Osteoblast (primary cell): ENCODE data around the gene CD38. TPM values are rescaled to one million over a fixed set of nuclear protein-coding genes. Genes with fewer than 3 reads are reported as not detected.
"Not testable (repeated sequence)": the region's sequence is repeated elsewhere in the genome, so short reads cannot be mapped to it uniquely, and the experiment has no call there.

Experiments used
- DNase-seq: peaks from one replicate; pipeline ENCODE4 v3.0.0; 2011; ENCODE audit warnings: low spot score, mixed read lengths; ENCODE audit not compliant: insufficient read length; ENCODE audit errors: missing footprints
- H2AFZ ChIP-seq: 2 replicates; pipeline ENCODE4 v1.6.0; 2011; ENCODE audit warnings: mild to moderate bottlenecking, low read length
- H3K27ac ChIP-seq: 2 replicates; pipeline ENCODE4 v1.5.1; 2011; ENCODE audit warnings: mild to moderate bottlenecking, low read depth, low read length, moderate library complexity
- H3K27me3 ChIP-seq: 2 replicates; pipeline ENCODE4 v1.6.0; 2012; ENCODE audit warnings: mild to moderate bottlenecking, control low read depth, inconsistent platforms, low read length, moderate library complexity; ENCODE audit not compliant: insufficient read depth
- H3K36me3 ChIP-seq: 2 replicates; pipeline ENCODE4 v1.5.1; 2011; ENCODE audit warnings: mild to moderate bottlenecking, low read length, control low read depth, moderate library complexity; ENCODE audit not compliant: insufficient read depth
- H3K4me1 ChIP-seq: 2 replicates; pipeline ENCODE4 v1.5.1; 2011; ENCODE audit warnings: mild to moderate bottlenecking, low read length, control low read depth, moderate library complexity; ENCODE audit not compliant: insufficient read depth
- H3K4me2 ChIP-seq: 2 replicates; pipeline ENCODE4 v1.6.0; 2011; ENCODE audit warnings: mild to moderate bottlenecking, low read length; ENCODE audit not compliant: insufficient read depth
- H3K4me3 ChIP-seq: fragments of 200-600 bp; sonication (generic); 3 replicates; pipeline ENCODE4 v1.5.1; 2012; ENCODE audit warnings: mild to moderate bottlenecking, low read length, inconsistent platforms; ENCODE audit not compliant: insufficient read depth
- H3K79me2 ChIP-seq: 2 replicates; pipeline ENCODE4 v1.6.0; 2012; ENCODE audit warnings: mild to moderate bottlenecking, low read length, control low read depth, inconsistent platforms; ENCODE audit not compliant: insufficient read depth
- H3K9me3 ChIP-seq: 2 replicates; pipeline ENCODE4 v1.5.1; 2011; ENCODE audit warnings: low read depth, low read length, control low read depth
- H4K20me1 ChIP-seq: 2 replicates; pipeline ENCODE4 v1.6.0; 2012; ENCODE audit warnings: mild to moderate bottlenecking, low read length, control low read depth; ENCODE audit not compliant: insufficient read depth
- total RNA-seq: library from RNA; depleted of rRNA; stranded (reverse); fragments of >200 nt; gene quantifications from 2 replicates; pipeline ENCODE4 v1.2.3, GENCODE V29; 2012
- TF ChIP-seq, protein P1 (sequence below): IDR thresholded peaks from 2 replicates; pipeline ENCODE4 v1.5.1; 2011; ENCODE audit warnings: mild to moderate bottlenecking, low read depth, low read length, moderate library complexity; ENCODE audit errors: extremely low read depth

CD38 gene
- total RNA-seq, 1 donor, result under 0.01 TPM

DNA sequence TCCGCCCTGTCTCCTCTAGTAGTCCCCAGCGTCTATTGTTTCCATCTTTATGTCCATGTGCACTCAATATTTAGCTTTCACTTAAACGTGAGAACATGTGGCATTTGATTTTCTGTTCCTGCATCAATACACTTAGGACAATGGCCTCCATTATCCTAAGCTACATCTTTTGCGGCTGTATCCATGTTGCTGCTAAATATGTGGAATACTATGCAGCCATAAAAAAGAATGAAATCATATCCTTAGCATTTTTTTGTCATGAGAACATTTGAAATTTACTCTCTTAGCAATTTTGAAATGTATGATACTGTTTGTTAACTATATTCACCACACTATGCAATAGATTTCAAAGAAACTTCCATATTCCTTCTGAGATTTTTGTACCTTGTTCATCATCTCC lies 19.8 kb upstream of the CD38 start:
- TF ChIP-seq, protein P1, sequence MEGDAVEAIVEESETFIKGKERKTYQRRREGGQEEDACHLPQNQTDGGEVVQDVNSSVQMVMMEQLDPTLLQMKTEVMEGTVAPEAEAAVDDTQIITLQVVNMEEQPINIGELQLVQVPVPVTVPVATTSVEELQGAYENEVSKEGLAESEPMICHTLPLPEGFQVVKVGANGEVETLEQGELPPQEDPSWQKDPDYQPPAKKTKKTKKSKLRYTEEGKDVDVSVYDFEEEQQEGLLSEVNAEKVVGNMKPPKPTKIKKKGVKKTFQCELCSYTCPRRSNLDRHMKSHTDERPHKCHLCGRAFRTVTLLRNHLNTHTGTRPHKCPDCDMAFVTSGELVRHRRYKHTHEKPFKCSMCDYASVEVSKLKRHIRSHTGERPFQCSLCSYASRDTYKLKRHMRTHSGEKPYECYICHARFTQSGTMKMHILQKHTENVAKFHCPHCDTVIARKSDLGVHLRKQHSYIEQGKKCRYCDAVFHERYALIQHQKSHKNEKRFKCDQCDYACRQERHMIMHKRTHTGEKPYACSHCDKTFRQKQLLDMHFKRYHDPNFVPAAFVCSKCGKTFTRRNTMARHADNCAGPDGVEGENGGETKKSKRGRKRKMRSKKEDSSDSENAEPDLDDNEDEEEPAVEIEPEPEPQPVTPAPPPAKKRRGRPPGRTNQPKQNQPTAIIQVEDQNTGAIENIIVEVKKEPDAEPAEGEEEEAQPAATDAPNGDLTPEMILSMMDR, result no peak
- H3K4me1 ChIP-seq, result peaks cover 24% of the 10 kb centered on the region
- peaks cover 11% of the 10 kb centered on the region for H3K27me3 ChIP-seq
- no peaks in the 10 kb centered on the region for H3K79me2 ChIP-seq
- H3K9me3 ChIP-seq, result no peaks in the 10 kb centered on the region
- no peaks in the 10 kb centered on the region for H4K20me1 ChIP-seq
- H3K4me2 ChIP-seq, result no peak overlapping the region
- no peaks in the 10 kb centered on the region for H3K36me3 ChIP-seq
- H2AFZ ChIP-seq, result no peak overlapping the region
- no peak overlapping the region for H3K27ac ChIP-seq
- DNase-seq, result no peak
- H3K4me3 ChIP-seq, result no peak overlapping the region

DNA sequence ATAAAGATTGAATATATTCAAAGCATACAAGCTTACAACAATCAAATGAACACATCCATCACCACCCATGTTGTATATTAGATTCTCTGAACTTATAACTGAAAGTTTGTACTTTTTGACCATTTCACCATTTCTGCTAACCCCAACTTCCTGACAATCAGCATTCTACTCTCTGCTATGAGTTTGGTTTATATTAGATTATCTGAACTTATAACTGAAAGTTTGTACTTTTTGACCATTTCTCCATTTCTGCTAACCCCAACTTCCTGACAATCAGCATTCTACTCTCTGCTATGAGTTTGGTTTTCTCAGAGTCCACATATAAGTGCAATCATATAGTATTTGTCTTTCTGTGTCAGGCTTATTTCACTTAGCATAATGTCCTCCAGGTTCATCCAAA lies 15.7 kb upstream of the CD38 start:
- not testable (repeated sequence) for H3K79me2 ChIP-seq, H3K4me1 ChIP-seq, H3K4me3 ChIP-seq, H3K36me3 ChIP-seq, H3K9me3 ChIP-seq, H2AFZ ChIP-seq, H3K27ac ChIP-seq, H3K4me2 ChIP-seq, H4K20me1 ChIP-seq, DNase-seq
- H3K27me3 ChIP-seq, result peaks cover 23% of the 10 kb centered on the region

DNA sequence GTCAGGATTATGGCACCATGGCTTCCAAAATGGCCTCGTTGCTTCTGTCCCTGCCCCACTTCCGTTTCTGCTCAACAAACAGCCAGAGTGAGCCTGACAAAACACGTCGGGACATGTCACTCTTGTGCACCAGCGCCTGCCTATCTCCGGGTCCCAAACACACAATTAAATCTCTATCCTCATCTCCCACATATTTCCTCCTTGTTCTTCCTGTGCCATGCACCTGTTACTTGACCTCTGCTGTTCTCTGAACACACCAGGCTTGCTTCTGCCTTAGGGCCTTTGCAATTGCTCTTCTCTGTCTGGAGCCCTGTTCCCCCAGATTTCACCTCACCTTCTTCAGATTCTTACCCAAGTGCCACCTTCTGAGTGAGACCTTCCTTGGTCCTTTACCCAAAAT lies 12.7 kb upstream of the CD38 start:
- H3K27ac ChIP-seq, result no peak overlapping the region
- no peaks in the 10 kb centered on the region for H3K36me3 ChIP-seq
- no peak overlapping the region for H3K4me2 ChIP-seq
- no peaks in the 10 kb centered on the region for H4K20me1 ChIP-seq
- H3K4me3 ChIP-seq, result no peak overlapping the region
- TF ChIP-seq, protein P1, result no peak
- no peak overlapping the region for H2AFZ ChIP-seq
- H3K4me1 ChIP-seq, result no peaks in the 10 kb centered on the region
- peaks cover 15% of the 10 kb centered on the region for H3K27me3 ChIP-seq
- H3K79me2 ChIP-seq, result no peaks in the 10 kb centered on the region
- H3K9me3 ChIP-seq, result no peaks in the 10 kb centered on the region
- no peak for DNase-seq

DNA sequence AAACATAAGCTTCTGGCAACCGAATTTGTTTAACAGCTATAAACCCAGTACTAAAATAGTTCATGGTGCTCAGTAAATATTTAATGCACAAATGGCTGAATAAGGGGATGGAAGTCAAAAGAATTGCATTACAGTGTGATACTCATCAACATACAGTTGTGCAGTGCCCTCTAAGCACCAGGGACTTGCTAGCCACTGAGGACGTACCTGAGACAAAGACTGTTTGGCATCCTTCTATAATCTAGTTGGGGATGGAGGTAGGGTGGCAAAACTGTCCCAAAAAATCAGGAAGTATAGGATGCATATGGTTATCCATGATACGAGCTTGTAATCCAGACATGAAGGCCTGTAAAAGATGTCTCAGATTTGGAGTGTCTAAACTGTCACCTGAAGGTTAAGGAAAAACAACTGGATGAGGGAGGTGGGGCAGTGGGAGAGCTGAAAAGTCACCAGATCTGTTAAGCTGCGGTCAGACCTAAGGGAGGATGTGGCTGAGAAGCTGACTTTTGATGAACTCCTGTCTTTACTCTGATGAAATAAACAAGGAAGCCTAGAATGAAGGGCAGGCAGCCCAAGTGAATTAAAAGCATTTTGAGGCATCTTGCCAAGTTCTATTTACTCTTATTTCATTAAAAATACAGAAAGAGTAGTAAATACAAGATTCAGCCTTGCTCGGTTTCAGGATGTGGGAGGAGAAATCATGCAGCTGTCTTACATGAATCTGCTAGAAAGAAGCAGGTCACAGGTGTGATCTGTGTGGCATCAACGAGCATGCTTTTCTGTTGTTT lies 12.0 kb upstream of the CD38 start:
- Histone ChIP-seq H3K4me2 (no peak overlapping the region), H3K79me2 (no peaks in the 10 kb centered on the region), H4K20me1 (no peaks in the 10 kb centered on the region), H3K4me1 (no peaks in the 10 kb centered on the region), H3K36me3 (no peaks in the 10 kb centered on the region), H3K27me3 (peaks cover 15% of the 10 kb centered on the region), H3K4me3 (no peak overlapping the region), H3K9me3 (no peaks in the 10 kb centered on the region), H3K27ac (no peak overlapping the region), H2AFZ (no peak overlapping the region)
- TF ChIP-seq, protein P1, result no peak
- no peak for DNase-seq
